Peyer's patch (tissue), 4 donors: ENCODE data around the gene MCCC1. TPM values are rescaled to one million over a fixed set of nuclear protein-coding genes. Genes with fewer than 3 reads are reported as not detected.

Experiments used
- DNase-seq, 3 donors: peaks; one replicate each; pipeline ENCODE4 v3.0.0-alpha.2; 2017 to 2019
- H3K27ac ChIP-seq, 4 donors: fragments of 200-600 bp; sonication (generic); one replicate each; pipeline ENCODE4 v1.5.1; 2016 to 2019
- H3K27me3 ChIP-seq, 2 donors: fragments of 200-600 bp; sonication (generic); one replicate each; pipeline ENCODE4 v1.5.1; 2019
- H3K36me3 ChIP-seq, 3 donors: fragments of 200-600 bp; sonication (generic); one replicate each; pipeline ENCODE4 v1.5.1; 2016 to 2019
- H3K4me1 ChIP-seq, 4 donors: fragments of 200-600 bp; sonication (generic); one replicate each; pipeline ENCODE4 v1.5.1; 2016 to 2019
- H3K4me3 ChIP-seq, 4 donors: fragments of 200-600 bp; sonication (generic); 1 replicate in 3 of 4; 2 replicates in 1 of 4; pipeline ENCODE4 v1.5.1; 2016 to 2019; ENCODE audit warnings: mild to moderate bottlenecking in 1 of 4
- H3K9me3 ChIP-seq, 4 donors: fragments of 200-600 bp; sonication (generic); one replicate each; pipeline ENCODE4 v1.5.1; 2016 to 2019; ENCODE audit warnings: mild to moderate bottlenecking in 1 of 4
- POLR2A ChIP-seq, 2 donors: fragments of 450-650 bp; IDR thresholded peaks; one replicate each; pipeline ENCODE4 v1.5.1; 2017; ENCODE audit warnings: antibody characterized with exemption in 2 of 2, mild to moderate bottlenecking in 2 of 2, moderate library complexity in 2 of 2
- total RNA-seq, 4 donors: library from RNA; depleted of rRNA; stranded (reverse); fragments of >200 nt; gene quantifications; one replicate each; pipeline ENCODE4 v1.1.0, GENCODE V29; 2016
- TF ChIP-seq, protein P1 (sequence below), 6 experiments: fragments of 450-650 bp in 4 of 6; fragments of 200-600 bp in 2 of 6; sonication (generic) in 1 of 6; IDR thresholded peaks; one replicate each; pipeline ENCODE4 v1.5.1; 2017 to 2019; ENCODE audit warnings: antibody characterized with exemption in 6 of 6, mild to moderate bottlenecking in 3 of 6, moderate library complexity in 1 of 6

MCCC1 gene
- total RNA-seq, 4 donors from 2014 or later: 20.3 to 57.8 (median 21.9) TPM

DNA sequence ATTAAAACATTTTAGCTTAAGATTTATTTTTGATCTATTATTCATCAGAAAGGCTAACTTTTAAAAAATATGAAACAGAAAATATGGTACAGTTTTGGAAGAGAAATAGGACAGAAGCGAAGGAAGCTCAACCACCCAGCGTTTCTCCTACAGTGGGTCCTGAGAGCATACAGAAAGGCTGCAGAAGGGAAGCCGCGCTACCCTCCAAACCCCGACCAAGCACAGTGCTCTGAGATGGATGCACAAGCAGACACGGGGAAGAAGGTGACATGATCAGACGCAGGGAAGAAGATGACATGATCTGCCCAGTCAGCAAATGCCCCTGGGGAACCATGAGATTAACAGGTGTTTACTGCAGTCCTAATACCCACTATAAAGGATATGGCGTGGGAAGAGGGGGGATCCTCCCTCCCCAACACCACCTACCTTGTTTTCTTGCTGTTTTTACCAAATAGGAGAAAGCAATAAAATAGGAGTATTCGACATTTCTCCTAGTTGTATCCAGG is 133.4 kb downstream of the MCCC1 start:
- Histone ChIP-seq H3K27ac (no peak overlapping the region), H3K27me3 (no peaks in the 10 kb centered on the region), H3K36me3 (no peaks in the 10 kb centered on the region), H3K4me3 (no peak overlapping the region), H3K9me3 (no peaks in the 10 kb centered on the region), H3K4me1 (peaks cover 0 to 19% (median 0%) of the 10 kb centered on the region in 4 donors)
- no peak for DNase-seq
- TF ChIP-seq POLR2A (IDR thresholded peaks at IDR 0.05): no peak
- TF ChIP-seq, protein P1, sequence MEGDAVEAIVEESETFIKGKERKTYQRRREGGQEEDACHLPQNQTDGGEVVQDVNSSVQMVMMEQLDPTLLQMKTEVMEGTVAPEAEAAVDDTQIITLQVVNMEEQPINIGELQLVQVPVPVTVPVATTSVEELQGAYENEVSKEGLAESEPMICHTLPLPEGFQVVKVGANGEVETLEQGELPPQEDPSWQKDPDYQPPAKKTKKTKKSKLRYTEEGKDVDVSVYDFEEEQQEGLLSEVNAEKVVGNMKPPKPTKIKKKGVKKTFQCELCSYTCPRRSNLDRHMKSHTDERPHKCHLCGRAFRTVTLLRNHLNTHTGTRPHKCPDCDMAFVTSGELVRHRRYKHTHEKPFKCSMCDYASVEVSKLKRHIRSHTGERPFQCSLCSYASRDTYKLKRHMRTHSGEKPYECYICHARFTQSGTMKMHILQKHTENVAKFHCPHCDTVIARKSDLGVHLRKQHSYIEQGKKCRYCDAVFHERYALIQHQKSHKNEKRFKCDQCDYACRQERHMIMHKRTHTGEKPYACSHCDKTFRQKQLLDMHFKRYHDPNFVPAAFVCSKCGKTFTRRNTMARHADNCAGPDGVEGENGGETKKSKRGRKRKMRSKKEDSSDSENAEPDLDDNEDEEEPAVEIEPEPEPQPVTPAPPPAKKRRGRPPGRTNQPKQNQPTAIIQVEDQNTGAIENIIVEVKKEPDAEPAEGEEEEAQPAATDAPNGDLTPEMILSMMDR (IDR thresholded peaks at IDR 0.05): no peak

Other genes starting within 250 kb of the MCCC1 start
- 10 to 100 TPM; 11.2 to 27.2 (median 19.9) TPM for gene DCUN1D1, start 119.0 kb downstream of the MCCC1 start, total RNA-seq
- 1 to 10 TPM in 2 of 4 donors, under 1 TPM in 1, not detected in 1; 0.27 to 6.0 (median 2.5) TPM for gene LAMP3, start 63.2 kb upstream of the MCCC1 start, total RNA-seq
- gene B3GNT5, start 153.8 kb upstream of the MCCC1 start, total RNA-seq: 10 to 100 TPM; 15.7 to 66.2 (median 42.2) TPM